Measurements from ENCODE around the gene OR4F17.
"Not testable (repeated sequence)": the region's sequence is repeated elsewhere in the genome, so short reads cannot be mapped to it uniquely, and the experiment has no call there.

The OR4F17 gene

DNA sequence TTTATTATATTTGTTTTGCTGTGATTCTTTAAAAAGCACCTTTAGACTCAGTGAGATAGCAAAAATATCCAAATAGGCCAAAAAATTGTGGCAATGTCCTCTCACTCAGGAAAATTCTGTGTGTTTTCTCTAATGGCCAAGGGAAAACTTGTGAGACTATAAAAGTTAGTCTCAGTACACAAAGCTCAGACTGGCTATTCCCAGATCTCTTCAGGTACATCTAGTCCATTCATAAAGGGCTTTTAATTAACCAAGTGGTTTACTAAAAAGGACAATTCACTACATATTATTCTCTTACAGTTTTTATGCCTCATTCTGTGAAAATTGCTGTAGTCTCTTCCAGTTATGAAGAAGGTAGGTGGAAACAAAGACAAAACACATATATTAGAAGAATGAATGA lies at the start of gene OR4F17:
OR4F17 (plus strand) TSS at position 301 of the 400 bp plus-strand sequence. CDS start 3,575 bp downstream, outside the sequence.
- DNase-seq, result not testable (repeated sequence)

DNA sequence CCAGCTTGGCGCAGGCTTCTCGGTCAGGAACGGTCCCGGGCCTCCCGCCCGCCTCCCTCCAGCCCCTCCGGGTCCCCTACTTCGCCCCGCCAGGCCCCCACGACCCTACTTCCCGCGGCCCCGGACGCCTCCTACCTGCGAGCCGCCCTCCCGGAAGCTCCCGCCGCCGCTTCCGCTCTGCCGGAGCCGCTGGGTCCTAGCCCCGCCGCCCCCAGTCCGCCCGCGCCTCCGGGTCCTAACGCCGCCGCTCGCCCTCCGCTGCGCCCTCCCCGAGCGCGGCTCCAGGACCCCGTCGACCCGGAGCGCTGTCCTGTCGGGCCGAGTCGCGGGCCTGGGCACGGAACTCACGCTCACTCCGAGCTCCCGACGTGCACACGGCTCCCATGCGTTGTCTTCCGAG lies 36.1 kb upstream of the OR4F17 start:
- not testable (repeated sequence) for DNase-seq

GRCh38 chr19:82864-83263 lies 24.0 kb upstream of the OR4F17 start:
- DNase-seq, result not testable (repeated sequence)

DNA sequence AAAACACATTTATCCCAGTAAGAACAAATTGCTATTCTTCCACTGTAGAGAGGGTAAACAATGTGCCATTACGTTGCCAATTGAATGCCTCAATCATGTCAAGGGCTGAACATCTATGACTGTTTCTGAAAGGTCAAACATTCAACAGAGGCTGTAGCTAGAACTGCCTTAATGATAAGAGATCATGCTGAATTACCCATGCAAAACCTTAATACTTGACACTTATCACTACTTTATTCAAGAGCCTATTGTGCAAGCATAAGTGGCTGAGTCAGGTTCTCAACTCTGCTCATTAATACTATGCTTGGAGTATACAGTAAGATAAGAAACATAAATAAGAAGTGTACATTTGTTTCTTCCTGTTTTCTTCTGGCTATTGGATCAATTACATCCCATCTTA lies 23.3 kb upstream of the OR4F17 start:
- not testable (repeated sequence) for DNase-seq

GRCh38 chr19:90678-91077 lies 16.2 kb upstream of the OR4F17 start:
- DNase-seq, result not testable (repeated sequence)

- DNase-seq, result not testable (repeated sequence)
These were observed 12.1 kb upstream of the OR4F17 start for GRCh38 chr19:94794-95193.

GRCh38 chr19:97647-98046 lies 9.3 kb upstream of the OR4F17 start:
- not testable (repeated sequence) for DNase-seq

DNA sequence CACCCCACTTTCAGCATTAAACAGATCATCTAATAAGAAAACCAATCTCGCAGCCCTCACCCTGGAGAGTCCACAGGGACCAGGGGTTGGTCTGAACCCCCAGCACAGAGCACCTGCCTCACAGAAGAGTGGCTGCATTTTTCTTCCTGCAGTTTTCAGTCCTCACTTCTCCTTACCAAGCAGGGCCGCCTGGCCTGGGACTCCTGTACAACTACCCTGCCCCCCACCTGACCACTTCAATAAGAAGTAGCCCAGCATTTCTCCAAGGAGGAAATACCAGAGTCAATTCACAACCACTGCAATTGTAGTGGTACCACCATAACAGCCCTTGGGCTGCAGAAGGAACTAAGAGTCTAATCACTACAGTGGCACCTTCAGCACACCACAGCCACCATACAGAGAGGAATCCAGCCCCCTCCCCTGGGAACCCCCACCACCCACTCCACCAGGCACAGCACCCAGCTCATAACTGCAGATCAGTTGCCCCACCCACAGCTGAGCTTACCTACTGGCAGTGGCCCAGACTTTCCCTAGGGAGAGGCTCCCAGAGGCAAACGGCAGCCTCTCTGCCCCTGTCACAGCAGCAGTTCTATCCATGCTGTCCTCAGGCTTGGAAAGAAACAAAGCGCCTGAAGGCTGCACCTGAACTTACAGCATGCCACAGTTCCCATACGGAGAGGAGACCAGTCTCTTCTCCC lies 13.7 kb downstream of the OR4F17 start:
- DNase-seq, result not testable (repeated sequence)

Measured in NCI-H1092 treated with DMSO at 0.1 percent for 48 hours (cell line).